Liver (tissue), 9 donors: ENCODE results near the gene KRT71. TPM values are rescaled to one million over a fixed set of nuclear protein-coding genes. Genes with fewer than 3 reads are reported as not detected.

Experiments
- DNase-seq: peaks from one replicate; pipeline ENCODE4 v3.0.0-alpha.2; 2017; ENCODE audit warnings: low spot score
- H3K27ac ChIP-seq, 2 donors: one replicate each; pipeline ENCODE4 v1.7.0; 2013; ENCODE audit warnings: inconsistent platforms in 2 of 2, low read length in 2 of 2, control low read depth in 1 of 2, low read depth in 1 of 2, mild to moderate bottlenecking in 1 of 2
- H3K27me3 ChIP-seq, 4 donors: one replicate each; pipeline versions ENCODE4 v1.6.1 to v1.7.0; 2013; ENCODE audit warnings: low read length in 3 of 4, inconsistent platforms in 1 of 4, mild to moderate bottlenecking in 1 of 4, moderate library complexity in 1 of 4; ENCODE audit not compliant: control insufficient read depth in 4 of 4, insufficient read depth in 4 of 4
- H3K36me3 ChIP-seq, 4 donors: one replicate each; pipeline versions ENCODE4 v1.6.1 to v1.7.0; 2013; ENCODE audit warnings: low read length in 3 of 4, mild to moderate bottlenecking in 3 of 4, low read depth in 1 of 4, moderate library complexity in 1 of 4; ENCODE audit not compliant: control insufficient read depth in 4 of 4, insufficient read depth in 3 of 4
- H3K4me1 ChIP-seq, 4 donors: one replicate each; pipeline versions ENCODE4 v1.6.1 to v1.7.0; 2013; ENCODE audit warnings: low read length in 3 of 4, mild to moderate bottlenecking in 3 of 4, moderate library complexity in 1 of 4; ENCODE audit not compliant: control insufficient read depth in 4 of 4, insufficient read depth in 4 of 4
- H3K4me3 ChIP-seq, 3 donors: one replicate each; pipeline versions ENCODE4 v1.6.1 to v1.7.0; 2013; ENCODE audit warnings: low read length in 3 of 3, control low read depth in 1 of 3, low read depth in 1 of 3, mild to moderate bottlenecking in 1 of 3
- H3K9ac ChIP-seq, 2 donors: one replicate each; pipeline ENCODE4 v1.7.0; 2013; ENCODE audit warnings: low read length in 2 of 2, mild to moderate bottlenecking in 2 of 2, moderate library complexity in 2 of 2, control low read depth in 1 of 2, low read depth in 1 of 2
- H3K9me3 ChIP-seq, 4 donors: one replicate each; pipeline versions ENCODE4 v1.6.1 to v1.7.0; 2013; ENCODE audit warnings: low read length in 3 of 4; ENCODE audit not compliant: control insufficient read depth in 4 of 4
- EGR1 ChIP-seq, 2 donors: IDR thresholded peaks; 2 replicates each; pipeline ENCODE4 v1.6.1; 2016 to 2018; ENCODE audit warnings: antibody characterized with exemption in 2 of 2, low read depth in 2 of 2
- FOXA1 ChIP-seq: IDR thresholded peaks from 2 replicates; pipeline ENCODE4 v1.6.1; 2016; ENCODE audit warnings: antibody characterized with exemption
- FOXA2 ChIP-seq: IDR thresholded peaks from 2 replicates; pipeline ENCODE4 v1.6.1; 2016; ENCODE audit warnings: antibody characterized with exemption
- GABPA ChIP-seq, 2 donors: IDR thresholded peaks in 1 of 2; conservative IDR thresholded peaks in 1 of 2; 2 replicates each; pipeline ENCODE4 v1.6.1; 2016; ENCODE audit warnings: antibody characterized with exemption in 2 of 2, mild to moderate bottlenecking in 1 of 2, moderate library complexity in 1 of 2
- HNF4A ChIP-seq, 2 donors: conservative IDR thresholded peaks; 2 replicates each; pipeline ENCODE4 v1.6.1; 2016; ENCODE audit warnings: antibody characterized with exemption in 2 of 2, mild to moderate bottlenecking in 2 of 2
- HNF4G ChIP-seq: IDR thresholded peaks from 2 replicates; pipeline ENCODE4 v1.6.1; 2016; ENCODE audit warnings: antibody characterized with exemption
- JUND ChIP-seq, 2 donors: IDR thresholded peaks; 2 replicates each; pipeline ENCODE4 v1.6.1; 2016; ENCODE audit warnings: antibody characterized with exemption in 2 of 2
- NR2F2 ChIP-seq: IDR thresholded peaks from 2 replicates; pipeline ENCODE4 v1.6.1; 2016; ENCODE audit warnings: antibody characterized with exemption
- RAD21 ChIP-seq, 2 donors: IDR thresholded peaks; 2 replicates each; pipeline ENCODE4 v1.6.1; 2016; ENCODE audit warnings: antibody characterized with exemption in 2 of 2, mild to moderate bottlenecking in 2 of 2
- RXRA ChIP-seq, 2 donors: IDR thresholded peaks; 2 replicates each; pipeline ENCODE4 v1.6.1; 2017 to 2018; ENCODE audit warnings: antibody characterized with exemption in 2 of 2, mild to moderate bottlenecking in 1 of 2
- SP1 ChIP-seq: IDR thresholded peaks from 2 replicates; pipeline ENCODE4 v1.6.1; 2018; ENCODE audit warnings: antibody characterized with exemption, mild to moderate bottlenecking
- TAF1 ChIP-seq: conservative IDR thresholded peaks from 2 replicates; pipeline ENCODE4 v1.6.1; 2016; ENCODE audit warnings: antibody characterized with exemption, mild to moderate bottlenecking
- YY1 ChIP-seq: IDR thresholded peaks from 2 replicates; pipeline ENCODE4 v1.6.1; 2016; ENCODE audit warnings: antibody characterized with exemption, mild to moderate bottlenecking
- WGBS: extraction: QIAGEN DNeasy Blood & Tissue Kit; methylation state at CpG from one replicate; pipeline ENCODE4 v1.1.7; 2013; 5-methylcytosine and 5-hydroxymethylcytosine counted together
- polyA plus RNA-seq, 2 donors: library from polyadenylated mRNA; stranded (reverse) in 1 of 2; unstranded in 1 of 2; fragments of 200-250 nt in 1 of 2; fragments of >200 nt in 1 of 2; fragmentation: Nextera tagmentation in 1 of 2; extraction: Ambion mirVana in 1 of 2; gene quantifications; one replicate each; pipeline versions ENCODE4 v1.2.1 to v1.2.3, GENCODE V29; 2013 to 2015
- total RNA-seq, 2 donors: library from RNA; depleted of rRNA; stranded (reverse); fragments of >200 nt; gene quantifications; one replicate each; pipeline ENCODE4 v1.2.3, GENCODE V29; 2014
- TF ChIP-seq, protein P1 (sequence below): IDR thresholded peaks from 2 replicates; pipeline ENCODE4 v1.6.1; 2016; ENCODE audit warnings: antibody characterized with exemption, mild to moderate bottlenecking
- TF ChIP-seq, protein P2 (sequence below): IDR thresholded peaks from 2 replicates; pipeline ENCODE4 v1.6.1; 2016; ENCODE audit warnings: antibody characterized with exemption
- TF ChIP-seq, protein P3 (sequence below): fragments of 150-350 bp; IDR thresholded peaks from 2 replicates; pipeline ENCODE4 v1.5.1; 2017; ENCODE audit warnings: improper control_type of control experiment, low read depth, low read length; ENCODE audit not compliant: missing input control
- TF ChIP-seq, protein P4 (sequence below): IDR thresholded peaks from 2 replicates; pipeline ENCODE4 v1.6.1; 2016; ENCODE audit warnings: antibody characterized with exemption
- TF ChIP-seq, protein P5 (sequence below): IDR thresholded peaks from 2 replicates; pipeline ENCODE4 v1.6.1; 2016; ENCODE audit warnings: antibody characterized with exemption
- donor health status: healthy.
- donor health status: healthy.
- donor health status: healthy.
- donor health status: healthy.
- donor health status: healthy.

Gene KRT71
- total and polyA plus RNA-seq, 4 donors: not detected

DNA sequence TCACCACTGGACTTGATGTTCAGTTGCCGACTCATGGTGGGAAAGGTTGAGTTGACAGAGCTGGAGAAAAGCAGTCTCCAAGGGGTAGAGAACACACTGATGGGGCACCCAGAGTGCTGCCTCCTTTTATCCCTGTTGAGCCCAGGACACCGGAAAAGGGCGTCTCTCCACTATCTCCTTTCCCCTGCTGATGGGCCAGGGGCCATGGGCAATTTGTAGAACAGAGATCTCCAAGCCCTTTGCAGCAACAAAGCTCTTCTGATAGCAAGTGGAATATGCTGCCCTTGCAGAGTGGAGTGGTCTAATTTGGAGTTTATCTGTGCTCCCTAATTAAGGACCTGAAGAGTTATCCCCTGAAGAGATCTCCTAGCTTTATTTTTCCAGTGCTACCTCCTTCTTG lies 20.8 kb upstream of the KRT71 start, which contains the start of gene KRT74:
TSS of gene KRT74 (minus strand) at position 101 of the 400 bp plus-strand sequence. CDS start at position 35, 66 bp downstream.
- Histone ChIP-seq H3K36me3 (no peaks in the 10 kb centered on the region), H3K4me3 (no peak within 1 kb of the TSS), H3K4me1 (no peaks in the 10 kb centered on the region), H3K9ac (no peak within 1 kb of the TSS), H3K9me3 (no peaks in the 10 kb centered on the region), H3K27ac (no peak within 1 kb of the TSS), H3K27me3 (no peaks in the 10 kb centered on the region)
- DNase-seq: no peak
- TF ChIP-seq JUND (IDR thresholded peaks at IDR 0.05): no peak
- TF ChIP-seq, protein P1, sequence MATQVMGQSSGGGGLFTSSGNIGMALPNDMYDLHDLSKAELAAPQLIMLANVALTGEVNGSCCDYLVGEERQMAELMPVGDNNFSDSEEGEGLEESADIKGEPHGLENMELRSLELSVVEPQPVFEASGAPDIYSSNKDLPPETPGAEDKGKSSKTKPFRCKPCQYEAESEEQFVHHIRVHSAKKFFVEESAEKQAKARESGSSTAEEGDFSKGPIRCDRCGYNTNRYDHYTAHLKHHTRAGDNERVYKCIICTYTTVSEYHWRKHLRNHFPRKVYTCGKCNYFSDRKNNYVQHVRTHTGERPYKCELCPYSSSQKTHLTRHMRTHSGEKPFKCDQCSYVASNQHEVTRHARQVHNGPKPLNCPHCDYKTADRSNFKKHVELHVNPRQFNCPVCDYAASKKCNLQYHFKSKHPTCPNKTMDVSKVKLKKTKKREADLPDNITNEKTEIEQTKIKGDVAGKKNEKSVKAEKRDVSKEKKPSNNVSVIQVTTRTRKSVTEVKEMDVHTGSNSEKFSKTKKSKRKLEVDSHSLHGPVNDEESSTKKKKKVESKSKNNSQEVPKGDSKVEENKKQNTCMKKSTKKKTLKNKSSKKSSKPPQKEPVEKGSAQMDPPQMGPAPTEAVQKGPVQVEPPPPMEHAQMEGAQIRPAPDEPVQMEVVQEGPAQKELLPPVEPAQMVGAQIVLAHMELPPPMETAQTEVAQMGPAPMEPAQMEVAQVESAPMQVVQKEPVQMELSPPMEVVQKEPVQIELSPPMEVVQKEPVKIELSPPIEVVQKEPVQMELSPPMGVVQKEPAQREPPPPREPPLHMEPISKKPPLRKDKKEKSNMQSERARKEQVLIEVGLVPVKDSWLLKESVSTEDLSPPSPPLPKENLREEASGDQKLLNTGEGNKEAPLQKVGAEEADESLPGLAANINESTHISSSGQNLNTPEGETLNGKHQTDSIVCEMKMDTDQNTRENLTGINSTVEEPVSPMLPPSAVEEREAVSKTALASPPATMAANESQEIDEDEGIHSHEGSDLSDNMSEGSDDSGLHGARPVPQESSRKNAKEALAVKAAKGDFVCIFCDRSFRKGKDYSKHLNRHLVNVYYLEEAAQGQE: no peak
- TF ChIP-seq YY1: no peak
- TF ChIP-seq GABPA (IDR thresholded peaks at IDR 0.05 in 1 of 2, conservative IDR thresholded peaks at IDR 0.05 in 1 of 2): no peak
- TF ChIP-seq TAF1: no peak
- no peak for TF ChIP-seq SP1
- TF ChIP-seq, protein P2, sequence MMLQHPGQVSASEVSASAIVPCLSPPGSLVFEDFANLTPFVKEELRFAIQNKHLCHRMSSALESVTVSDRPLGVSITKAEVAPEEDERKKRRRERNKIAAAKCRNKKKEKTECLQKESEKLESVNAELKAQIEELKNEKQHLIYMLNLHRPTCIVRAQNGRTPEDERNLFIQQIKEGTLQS: no peak
- TF ChIP-seq RAD21 (IDR thresholded peaks at IDR 0.05): no peak
- TF ChIP-seq HNF4G: no peak
- TF ChIP-seq FOXA1: no peak
- no peak for TF ChIP-seq HNF4A (conservative IDR thresholded peaks at IDR 0.05)
- no peak for TF ChIP-seq NR2F2
- TF ChIP-seq, protein P3, sequence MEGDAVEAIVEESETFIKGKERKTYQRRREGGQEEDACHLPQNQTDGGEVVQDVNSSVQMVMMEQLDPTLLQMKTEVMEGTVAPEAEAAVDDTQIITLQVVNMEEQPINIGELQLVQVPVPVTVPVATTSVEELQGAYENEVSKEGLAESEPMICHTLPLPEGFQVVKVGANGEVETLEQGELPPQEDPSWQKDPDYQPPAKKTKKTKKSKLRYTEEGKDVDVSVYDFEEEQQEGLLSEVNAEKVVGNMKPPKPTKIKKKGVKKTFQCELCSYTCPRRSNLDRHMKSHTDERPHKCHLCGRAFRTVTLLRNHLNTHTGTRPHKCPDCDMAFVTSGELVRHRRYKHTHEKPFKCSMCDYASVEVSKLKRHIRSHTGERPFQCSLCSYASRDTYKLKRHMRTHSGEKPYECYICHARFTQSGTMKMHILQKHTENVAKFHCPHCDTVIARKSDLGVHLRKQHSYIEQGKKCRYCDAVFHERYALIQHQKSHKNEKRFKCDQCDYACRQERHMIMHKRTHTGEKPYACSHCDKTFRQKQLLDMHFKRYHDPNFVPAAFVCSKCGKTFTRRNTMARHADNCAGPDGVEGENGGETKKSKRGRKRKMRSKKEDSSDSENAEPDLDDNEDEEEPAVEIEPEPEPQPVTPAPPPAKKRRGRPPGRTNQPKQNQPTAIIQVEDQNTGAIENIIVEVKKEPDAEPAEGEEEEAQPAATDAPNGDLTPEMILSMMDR: no peak
- no peak for TF ChIP-seq FOXA2
- TF ChIP-seq, protein P4, sequence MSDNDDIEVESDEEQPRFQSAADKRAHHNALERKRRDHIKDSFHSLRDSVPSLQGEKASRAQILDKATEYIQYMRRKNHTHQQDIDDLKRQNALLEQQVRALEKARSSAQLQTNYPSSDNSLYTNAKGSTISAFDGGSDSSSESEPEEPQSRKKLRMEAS: no peak
- TF ChIP-seq, protein P5, sequence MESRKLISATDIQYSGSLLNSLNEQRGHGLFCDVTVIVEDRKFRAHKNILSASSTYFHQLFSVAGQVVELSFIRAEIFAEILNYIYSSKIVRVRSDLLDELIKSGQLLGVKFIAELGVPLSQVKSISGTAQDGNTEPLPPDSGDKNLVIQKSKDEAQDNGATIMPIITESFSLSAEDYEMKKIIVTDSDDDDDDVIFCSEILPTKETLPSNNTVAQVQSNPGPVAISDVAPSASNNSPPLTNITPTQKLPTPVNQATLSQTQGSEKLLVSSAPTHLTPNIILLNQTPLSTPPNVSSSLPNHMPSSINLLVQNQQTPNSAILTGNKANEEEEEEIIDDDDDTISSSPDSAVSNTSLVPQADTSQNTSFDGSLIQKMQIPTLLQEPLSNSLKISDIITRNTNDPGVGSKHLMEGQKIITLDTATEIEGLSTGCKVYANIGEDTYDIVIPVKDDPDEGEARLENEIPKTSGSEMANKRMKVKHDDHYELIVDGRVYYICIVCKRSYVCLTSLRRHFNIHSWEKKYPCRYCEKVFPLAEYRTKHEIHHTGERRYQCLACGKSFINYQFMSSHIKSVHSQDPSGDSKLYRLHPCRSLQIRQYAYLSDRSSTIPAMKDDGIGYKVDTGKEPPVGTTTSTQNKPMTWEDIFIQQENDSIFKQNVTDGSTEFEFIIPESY: no peak
- TF ChIP-seq RXRA (IDR thresholded peaks at IDR 0.05): no peak
- no peak for TF ChIP-seq EGR1 (IDR thresholded peaks at IDR 0.05; ENCODE audit: low read depth in 2 of 2)
- WGBS: 85% methylated on average over 3 of the region's 3 CpGs
